Neural crest cell (in vitro differentiated cells): ENCODE data around the gene FSTL4. TPM values are rescaled to one million over a fixed set of nuclear protein-coding genes. Genes with fewer than 3 reads are reported as not detected.

Experiments used
- DNase-seq: peaks from one replicate; pipeline ENCODE4 v3.0.0; 2021; ENCODE audit warnings: low read depth, mixed read lengths, low spot score
- H3K27ac Mint-ChIP-seq: one replicate; pipeline ENCODE4 v1.8.0; 2021; ENCODE audit warnings: mild to moderate bottlenecking, mixed read lengths; ENCODE audit not compliant: unreplicated experiment
- H3K27me3 Mint-ChIP-seq: 2 replicates; pipeline ENCODE4 v1.8.0; 2021; ENCODE audit warnings: low read depth, mild to moderate bottlenecking, mixed read lengths
- H3K36me3 Mint-ChIP-seq: 2 replicates; pipeline ENCODE4 v1.8.0; 2021; ENCODE audit warnings: low read depth, mild to moderate bottlenecking, mixed read lengths
- H3K4me1 Mint-ChIP-seq: 2 replicates; pipeline ENCODE4 v1.8.0; 2021; ENCODE audit warnings: mixed read lengths
- H3K4me3 Mint-ChIP-seq: one replicate; pipeline ENCODE4 v1.8.0; 2021; ENCODE audit warnings: mild to moderate bottlenecking, mixed read lengths
- H3K9me3 Mint-ChIP-seq: 2 replicates; pipeline ENCODE4 v1.8.0; 2021; ENCODE audit warnings: mixed read lengths
- CTCF ChIP-seq: fragments of 200-600 bp; sonication (generic); conservative IDR thresholded peaks from 2 replicates; pipeline ENCODE4 v1.5.0; 2021; ENCODE audit warnings: antibody characterized with exemption, mild to moderate bottlenecking
- total RNA-seq: library from RNA; stranded (reverse); gene quantifications from 2 replicates; pipeline ENCODE4 v1.2.1, GENCODE V29; 2021

The FSTL4 gene
- total RNA-seq, 1 donor from 2014 or later: 2.0 TPM

- H3K9me3 Mint-ChIP-seq: no peaks in the 10 kb centered on the region
- no peaks in the 10 kb centered on the region for H3K27me3 Mint-ChIP-seq
- H3K4me3 Mint-ChIP-seq: no peak overlapping the region
- peaks cover 3% of the 10 kb centered on the region for H3K4me1 Mint-ChIP-seq
- H3K27ac Mint-ChIP-seq: no peak overlapping the region
- H3K36me3 Mint-ChIP-seq: no peaks in the 10 kb centered on the region
- DNase-seq: no peak
- no peak for TF ChIP-seq CTCF
Measured at GRCh38 chr5:133261993-133262392, 350.3 kb downstream of the FSTL4 start.

GRCh38 chr5:133260715-133261114, 351.6 kb downstream of the FSTL4 start:
- TF ChIP-seq CTCF: no peak

GRCh38 chr5:133259199-133259997, 352.9 kb downstream of the FSTL4 start:
- Mint-ChIP-seq H3K27ac (peak overlapping the region; percentile 60), H3K9me3 (no peaks in the 10 kb centered on the region), H3K27me3 (no peaks in the 10 kb centered on the region), H3K36me3 (no peaks in the 10 kb centered on the region), H3K4me1 (peaks cover 3% of the 10 kb centered on the region), H3K4me3 (no peak overlapping the region)
- DNase-seq: no peak
- no peak for TF ChIP-seq CTCF

More at GRCh38 chr5:133260715-133261114, 351.6 kb downstream of the FSTL4 start:
- Mint-ChIP-seq H3K27ac (no peak overlapping the region), H3K9me3 (no peaks in the 10 kb centered on the region), H3K4me3 (no peak overlapping the region), H3K27me3 (no peaks in the 10 kb centered on the region), H3K36me3 (no peaks in the 10 kb centered on the region), H3K4me1 (peaks cover 3% of the 10 kb centered on the region)
- no peak for DNase-seq

GRCh38 chr5:133257977-133258376, 354.4 kb downstream of the FSTL4 start:
- Mint-ChIP-seq H3K4me1 (peaks cover 3% of the 10 kb centered on the region), H3K27me3 (no peaks in the 10 kb centered on the region), H3K4me3 (no peak overlapping the region), H3K27ac (no peak overlapping the region), H3K9me3 (no peaks in the 10 kb centered on the region), H3K36me3 (no peaks in the 10 kb centered on the region)
- no peak for TF ChIP-seq CTCF
- DNase-seq: no peak

GRCh38 chr5:133256276-133256675, 356.1 kb downstream of the FSTL4 start:
- Mint-ChIP-seq H3K4me3 (no peak overlapping the region), H3K27ac (no peak overlapping the region), H3K9me3 (no peaks in the 10 kb centered on the region), H3K27me3 (no peaks in the 10 kb centered on the region), H3K36me3 (no peaks in the 10 kb centered on the region), H3K4me1 (peaks cover 3% of the 10 kb centered on the region)
- TF ChIP-seq CTCF: no peak
- no peak for DNase-seq
